Fibroblast of pulmonary artery (primary cell): ENCODE measurements around the gene RAB11FIP3.
A peak's percentile ranks its signal among the peaks of the same experiment; 100 is the strongest.
"Not testable (repeated sequence)": the region's sequence is repeated elsewhere in the genome, so short reads cannot be mapped to it uniquely, and the experiment has no call there.

ENCODE experiments used
- DNase-seq: peaks from one replicate; pipeline ENCODE4 v3.0.0-alpha.2; 2010; ENCODE audit warnings: low read depth
- H3K4me3 ChIP-seq: replicated peaks from 2 replicates; pipeline ENCODE4 v1.5.1; 2011; ENCODE audit warnings: low read depth, mild to moderate bottlenecking, control low read depth, low read length, moderate library complexity
- TF ChIP-seq, protein P1 (sequence below): IDR thresholded peaks from 2 replicates; pipeline ENCODE4 v1.5.1; 2011; ENCODE audit warnings: mild to moderate bottlenecking, control low read depth, low read length, inconsistent platforms; ENCODE audit errors: missing control alignments

The RAB11FIP3 gene

GRCh38 chr16:474420-475122, 49.1 kb downstream of the RAB11FIP3 start:
- DNase-seq, result no peak
- H3K4me3 ChIP-seq, result no peak overlapping the region
- TF ChIP-seq, protein P1, sequence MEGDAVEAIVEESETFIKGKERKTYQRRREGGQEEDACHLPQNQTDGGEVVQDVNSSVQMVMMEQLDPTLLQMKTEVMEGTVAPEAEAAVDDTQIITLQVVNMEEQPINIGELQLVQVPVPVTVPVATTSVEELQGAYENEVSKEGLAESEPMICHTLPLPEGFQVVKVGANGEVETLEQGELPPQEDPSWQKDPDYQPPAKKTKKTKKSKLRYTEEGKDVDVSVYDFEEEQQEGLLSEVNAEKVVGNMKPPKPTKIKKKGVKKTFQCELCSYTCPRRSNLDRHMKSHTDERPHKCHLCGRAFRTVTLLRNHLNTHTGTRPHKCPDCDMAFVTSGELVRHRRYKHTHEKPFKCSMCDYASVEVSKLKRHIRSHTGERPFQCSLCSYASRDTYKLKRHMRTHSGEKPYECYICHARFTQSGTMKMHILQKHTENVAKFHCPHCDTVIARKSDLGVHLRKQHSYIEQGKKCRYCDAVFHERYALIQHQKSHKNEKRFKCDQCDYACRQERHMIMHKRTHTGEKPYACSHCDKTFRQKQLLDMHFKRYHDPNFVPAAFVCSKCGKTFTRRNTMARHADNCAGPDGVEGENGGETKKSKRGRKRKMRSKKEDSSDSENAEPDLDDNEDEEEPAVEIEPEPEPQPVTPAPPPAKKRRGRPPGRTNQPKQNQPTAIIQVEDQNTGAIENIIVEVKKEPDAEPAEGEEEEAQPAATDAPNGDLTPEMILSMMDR, result no peak

DNA sequence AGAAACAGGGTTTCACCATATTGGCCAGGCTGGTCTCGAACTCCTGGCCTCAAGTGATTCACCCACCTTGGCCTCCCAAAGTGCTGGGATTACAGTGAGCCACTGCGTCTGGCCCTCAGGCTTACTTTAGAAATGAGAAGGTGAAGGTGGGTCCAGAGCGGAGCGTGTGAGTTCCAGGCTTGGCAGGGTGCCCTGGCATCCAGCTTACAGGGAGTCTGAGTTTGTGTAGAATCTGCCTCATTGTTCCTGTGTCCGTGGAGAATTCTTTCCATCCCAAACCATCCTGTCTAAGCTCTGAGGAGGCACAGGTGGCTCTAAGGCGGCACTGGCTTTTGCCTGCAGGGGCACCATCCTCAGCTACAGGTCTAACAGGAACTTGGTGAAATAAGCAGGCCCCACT, 50.6 kb downstream of the RAB11FIP3 start:
- TF ChIP-seq, protein P1, result no peak

GRCh38 chr16:477301-478157, 52.1 kb downstream of the RAB11FIP3 start:
- TF ChIP-seq, protein P1, result no peak
- no peak for DNase-seq
- no peak overlapping the region for H3K4me3 ChIP-seq

More for the DNA sequence above, 50.6 kb downstream of the RAB11FIP3 start:
- no peak overlapping the region for H3K4me3 ChIP-seq
- DNase-seq, result peak; percentile 10

DNA sequence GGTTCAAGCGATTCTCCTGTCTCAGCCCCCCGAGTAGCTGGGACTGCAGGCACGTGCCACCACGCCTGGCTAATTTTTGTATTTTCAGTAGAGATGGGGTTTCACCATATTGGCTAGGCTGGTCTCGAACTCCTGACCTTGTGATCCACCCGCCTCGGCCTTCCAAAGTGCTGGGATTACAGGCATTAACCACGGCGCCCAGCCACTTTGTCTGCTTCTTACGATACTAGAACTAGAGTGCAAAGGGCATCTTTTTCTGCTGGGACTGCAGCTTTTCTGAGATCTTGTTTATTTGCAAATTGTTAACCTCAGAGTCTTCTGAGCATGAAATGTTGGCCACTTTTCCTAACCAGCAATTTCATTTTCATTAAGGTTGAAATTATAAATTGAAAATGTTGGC, 52.8 kb downstream of the RAB11FIP3 start:
- not testable (repeated sequence) for H3K4me3 ChIP-seq, DNase-seq

DNA sequence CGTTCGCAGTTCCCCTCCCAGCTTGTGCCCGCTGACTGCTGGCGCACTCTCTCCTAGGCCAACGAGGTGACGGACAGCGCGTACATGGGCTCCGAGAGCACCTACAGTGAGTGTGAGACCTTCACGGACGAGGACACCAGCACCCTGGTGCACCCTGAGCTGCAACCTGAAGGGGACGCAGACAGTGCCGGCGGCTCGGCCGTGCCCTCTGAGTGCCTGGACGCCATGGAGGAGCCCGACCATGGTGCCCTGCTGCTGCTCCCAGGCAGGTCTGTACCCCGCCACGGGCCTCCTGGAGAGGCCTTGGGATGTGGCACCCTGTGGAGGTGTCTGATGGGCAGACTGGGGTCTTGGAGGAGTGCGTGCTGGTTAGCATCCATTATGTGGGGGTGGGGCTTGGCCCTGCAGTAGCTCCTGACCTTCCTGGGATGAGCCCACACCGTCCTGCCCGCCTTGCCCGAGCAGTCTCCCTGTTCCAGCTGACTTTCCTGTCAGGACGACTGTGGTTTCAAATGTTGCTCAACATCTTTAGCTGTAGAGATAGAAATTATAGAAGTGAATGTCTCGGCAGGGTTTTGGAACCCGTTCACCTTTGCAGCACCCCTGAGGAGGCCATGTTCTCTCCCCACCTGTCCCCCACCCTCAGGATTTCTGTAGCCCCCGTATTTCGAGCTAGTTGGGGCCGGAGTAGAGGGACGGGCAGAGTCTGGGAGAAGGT, 57.2 kb downstream of the RAB11FIP3 start:
- H3K4me3 ChIP-seq, result no peak overlapping the region
- TF ChIP-seq, protein P1, result no peak
- DNase-seq, result no peak

GRCh38 chr16:483341-484075, 58.1 kb downstream of the RAB11FIP3 start:
- TF ChIP-seq, protein P1, result no peak
- H3K4me3 ChIP-seq, result no peak overlapping the region
- peak; percentile 8 for DNase-seq
